Heart left ventricle (tissue), 16 donors: Measurements from ENCODE around the gene CARMIL3. TPM values are rescaled to one million over a fixed set of nuclear protein-coding genes. Genes with fewer than 3 reads are reported as not detected.
"Not testable (repeated sequence)": the region's sequence is repeated elsewhere in the genome, so short reads cannot be mapped to it uniquely, and the experiment has no call there.

Experiments
- ATAC-seq, 4 donors: fragments of 200-7000 bp; cut with Tn5 transposase; one replicate each; pipeline ENCODE4 v1.9.1; 2020 to 2022; ENCODE audit warnings: moderate library complexity in 4 of 4, mild to moderate bottlenecking in 3 of 4, moderate number of reproducible peaks in 1 of 4
- DNase-seq, 5 donors: peaks; one replicate each; pipeline ENCODE4 v3.0.0-alpha.2; 2020
- H3K27ac ChIP-seq, 12 donors: fragments of 200-600 bp; sonication (generic) in 4 of 12; one replicate each; pipeline versions ENCODE4 v1.5.0 to v1.8.0; 2016 to 2022; ENCODE audit warnings: mild to moderate bottlenecking in 2 of 12
- H3K27me3 ChIP-seq, 9 donors: fragments of 200-600 bp; sonication (generic) in 2 of 9; one replicate each; pipeline versions ENCODE4 v1.5.1 to v1.8.0; 2016 to 2022; ENCODE audit warnings: mild to moderate bottlenecking in 3 of 9
- H3K36me3 ChIP-seq, 9 donors: fragments of 200-600 bp; sonication (generic) in 2 of 9; one replicate each; pipeline versions ENCODE4 v1.5.0 to v1.8.0; 2018 to 2022; ENCODE audit warnings: mild to moderate bottlenecking in 2 of 9
- H3K4me1 ChIP-seq, 12 donors: fragments of 200-600 bp; sonication (generic) in 4 of 12; one replicate each; pipeline versions ENCODE4 v1.5.0 to v1.8.0; 2016 to 2022; ENCODE audit warnings: mild to moderate bottlenecking in 3 of 12
- H3K4me3 ChIP-seq, 12 donors: fragments of 200-600 bp; sonication (generic) in 4 of 12; one replicate each; pipeline versions ENCODE4 v1.5.0 to v1.8.0; 2017 to 2022; ENCODE audit warnings: mild to moderate bottlenecking in 9 of 12, moderate library complexity in 4 of 12
- H3K9me3 ChIP-seq, 12 donors: fragments of 200-600 bp; sonication (generic) in 4 of 12; one replicate each; pipeline versions ENCODE4 v1.5.0 to v1.8.0; 2016 to 2022; ENCODE audit warnings: mild to moderate bottlenecking in 1 of 12
- POLR2A ChIP-seq, 2 donors: fragments of 450-650 bp; IDR thresholded peaks; one replicate each; pipeline ENCODE4 v1.6.1; 2017; ENCODE audit warnings: antibody characterized with exemption in 2 of 2, mild to moderate bottlenecking in 2 of 2, moderate library complexity in 2 of 2
- WGBS, 4 donors: extraction: QIAGEN DNeasy Blood & Tissue Kit in 2 of 4; methylation state at CpG; one replicate each; pipeline versions ENCODE4 v1.1.5 to v1.1.7; 2013 to 2018; 5-methylcytosine and 5-hydroxymethylcytosine counted together
- intact Hi-C, 10 donors: fragments of 100-400 bp; cut with DNase I; formaldehyde crosslinking; loops; one replicate each; pipeline versions ENCODE4 v1.11.1 to v1.14.2; 2022
- polyA plus RNA-seq, 2 donors: library from polyadenylated mRNA; stranded (reverse); fragments of 200-250 nt; gene quantifications; one replicate each; pipeline ENCODE4 v1.2.3, GENCODE V29; 2013
- total RNA-seq, 9 donors: library from RNA; depleted of rRNA in 2 of 9; stranded (reverse); fragments of >200 nt in 2 of 9; fragmentation: NEBNext Ultra II Directional in 3 of 9; extraction: Animal tissue kit (Norgen Biotek cat#: 25700) in 3 of 9; gene quantifications; one replicate each; pipeline versions ENCODE4 v1.1.0 to v1.2.4, GENCODE V29; 2016 to 2023
- TF ChIP-seq, protein P1 (sequence below), 12 donors: fragments of 200-600 bp; sonication (generic) in 4 of 12; IDR thresholded peaks; one replicate each; pipeline versions ENCODE4 v1.5.0 to v1.8.0; 2018 to 2022; ENCODE audit warnings: antibody characterized with exemption in 12 of 12, mild to moderate bottlenecking in 5 of 12
- donor health status: ischemic (EF 13 %, LVEDD 7.1; RV severe dilation, severe dysfunction).
- donor health status: healthy with polysubstance abuse.
- donor health status: DM: no; HTN: yes; CAD: no.
- donor health status: DM: no; HTN: no; CAD: no.
- donor health status: ischemic (EF 25% LVEDD 6.9; RV normal size, moderate dysfunction).
- donor health status: ischemic (EF 25% LVEDD 5.7; RV mildly dilated, moderate dysfunction).
- donor health status: healthy.
- donor health status: DM: yes; HTN: yes; CAD: no.
- donor health status: ischemic (EF 35%, LVEDD 5.7; RV mildly dilated, moderate dysfunction).
- donor health status: nonischemic (EF 11% LVEDD 7.7; RV severe dilation, severe dysfunction).
- donor health status: DM: yes; HTN: yes; CAD: no.
- donor health status: PGD.
- donor health status: ischemic (EF 29% LVEDD 5.4; RV normal size, mild dysfunction).
- donor health status: nonischemic (EF 23%, LVEDD 6.1; RV moderate dilation, normal function).

The CARMIL3 gene
- total and polyA plus RNA-seq, 11 donors = 0.05 to 0.38 (median 0.15) TPM; not detected in 3

DNA sequence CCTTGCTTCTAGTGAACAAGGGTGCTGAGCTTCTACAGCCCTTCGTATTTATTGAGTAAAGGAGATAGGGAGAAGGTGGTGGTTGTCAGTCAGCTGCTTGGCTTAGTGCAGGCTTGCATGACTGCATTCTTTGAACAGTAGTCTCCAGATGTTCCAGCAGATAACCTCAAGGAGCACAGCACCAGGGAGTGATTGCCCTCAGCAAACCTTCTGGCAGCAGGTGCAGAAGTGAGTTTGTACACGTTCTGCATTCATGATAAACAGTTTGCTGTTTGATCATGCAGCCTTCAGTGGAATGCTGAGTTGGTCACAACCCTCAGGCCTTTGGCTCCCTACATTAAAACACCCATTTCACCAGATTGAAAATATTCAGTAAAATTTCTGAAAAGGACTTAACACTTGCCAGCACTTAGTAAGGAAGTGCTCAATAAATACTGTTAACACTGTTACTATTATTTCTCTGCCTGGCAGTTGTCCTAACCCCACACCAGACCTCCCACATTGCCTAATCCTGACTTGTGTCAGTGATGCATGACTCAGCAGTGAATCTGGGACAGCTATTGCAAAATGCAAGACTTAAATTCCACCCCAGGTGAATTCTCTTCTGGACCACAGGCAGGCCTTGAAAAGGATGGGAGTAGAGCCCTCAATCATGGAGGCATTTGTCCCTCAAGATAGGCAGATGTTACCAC lies 18.9 kb upstream of the CARMIL3 start:
- WGBS, 4 donors = 85 to 90% (median 87%) methylated on average over 2 of the region's 2 CpGs
- peak in 1 of 4 donors; percentile 14 for ATAC-seq
- TF ChIP-seq, protein P1, sequence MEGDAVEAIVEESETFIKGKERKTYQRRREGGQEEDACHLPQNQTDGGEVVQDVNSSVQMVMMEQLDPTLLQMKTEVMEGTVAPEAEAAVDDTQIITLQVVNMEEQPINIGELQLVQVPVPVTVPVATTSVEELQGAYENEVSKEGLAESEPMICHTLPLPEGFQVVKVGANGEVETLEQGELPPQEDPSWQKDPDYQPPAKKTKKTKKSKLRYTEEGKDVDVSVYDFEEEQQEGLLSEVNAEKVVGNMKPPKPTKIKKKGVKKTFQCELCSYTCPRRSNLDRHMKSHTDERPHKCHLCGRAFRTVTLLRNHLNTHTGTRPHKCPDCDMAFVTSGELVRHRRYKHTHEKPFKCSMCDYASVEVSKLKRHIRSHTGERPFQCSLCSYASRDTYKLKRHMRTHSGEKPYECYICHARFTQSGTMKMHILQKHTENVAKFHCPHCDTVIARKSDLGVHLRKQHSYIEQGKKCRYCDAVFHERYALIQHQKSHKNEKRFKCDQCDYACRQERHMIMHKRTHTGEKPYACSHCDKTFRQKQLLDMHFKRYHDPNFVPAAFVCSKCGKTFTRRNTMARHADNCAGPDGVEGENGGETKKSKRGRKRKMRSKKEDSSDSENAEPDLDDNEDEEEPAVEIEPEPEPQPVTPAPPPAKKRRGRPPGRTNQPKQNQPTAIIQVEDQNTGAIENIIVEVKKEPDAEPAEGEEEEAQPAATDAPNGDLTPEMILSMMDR (IDR thresholded peaks at IDR 0.05) = no peak
- TF ChIP-seq POLR2A (IDR thresholded peaks at IDR 0.05) = no peak
- no peaks in the 10 kb centered on the region for H3K36me3 ChIP-seq
- no peak for DNase-seq
- no peaks in the 10 kb centered on the region for H3K27me3 ChIP-seq
- H3K4me3 ChIP-seq = no peak overlapping the region
- peaks cover 0 to 23% (median 6%) of the 10 kb centered on the region in 12 donors for H3K9me3 ChIP-seq
- intact Hi-C loops = loop anchor here in 1 of 10 donors (5.0 kb wide), 1 partner anchor 46 kb away; the partner anchor contains the start of gene DHRS4L2
- H3K4me1 ChIP-seq = peaks cover 0 to 18% (median 3%) of the 10 kb centered on the region in 12 donors
- no peak overlapping the region for H3K27ac ChIP-seq

DNA sequence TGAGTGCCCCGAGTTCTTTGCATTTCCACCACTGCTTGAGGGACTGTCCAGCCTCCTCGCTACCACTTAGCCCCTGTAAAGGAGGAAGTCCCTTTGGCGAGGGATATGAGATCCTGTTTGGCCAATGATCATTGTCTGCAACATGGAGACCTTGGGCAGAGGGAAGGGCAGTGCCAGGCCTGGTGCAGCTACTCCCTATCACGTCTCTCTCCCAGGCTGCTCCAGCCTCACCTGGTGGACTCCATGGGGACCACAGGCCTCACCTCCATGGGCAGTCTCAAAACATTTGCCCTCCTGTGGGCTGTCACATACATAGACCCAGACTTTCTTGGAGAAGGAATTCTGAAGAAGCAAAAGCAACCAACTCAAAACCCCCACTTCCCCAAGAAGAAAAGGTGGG lies 16.0 kb upstream of the CARMIL3 start:
- peak in 3 of 4 donors; percentile 12 to 31 (median 14) for ATAC-seq
- Histone ChIP-seq H3K9me3 (peaks cover 0 to 23% (median 6%) of the 10 kb centered on the region in 12 donors), H3K4me1 (peaks cover 0 to 18% (median 3%) of the 10 kb centered on the region in 12 donors), H3K4me3 (peak overlapping the region; percentile 46 to 82 (median 66)), H3K27ac (peak overlapping the region; percentile 83 to 97 (median 92))
- WGBS, 4 donors = 32 to 58% (median 43%) methylated on average over 2 to 4 of the region's 4 CpGs
- not testable (repeated sequence) for H3K27me3 ChIP-seq, H3K36me3 ChIP-seq, DNase-seq
- intact Hi-C loops = loop anchor here in 4 of 10 donors (2.0 to 5.0 kb wide), 2 partner anchors 21 to 48 kb away; partner anchors contain the start of gene DHRS4L2 (in 2 of the 4)

DNA sequence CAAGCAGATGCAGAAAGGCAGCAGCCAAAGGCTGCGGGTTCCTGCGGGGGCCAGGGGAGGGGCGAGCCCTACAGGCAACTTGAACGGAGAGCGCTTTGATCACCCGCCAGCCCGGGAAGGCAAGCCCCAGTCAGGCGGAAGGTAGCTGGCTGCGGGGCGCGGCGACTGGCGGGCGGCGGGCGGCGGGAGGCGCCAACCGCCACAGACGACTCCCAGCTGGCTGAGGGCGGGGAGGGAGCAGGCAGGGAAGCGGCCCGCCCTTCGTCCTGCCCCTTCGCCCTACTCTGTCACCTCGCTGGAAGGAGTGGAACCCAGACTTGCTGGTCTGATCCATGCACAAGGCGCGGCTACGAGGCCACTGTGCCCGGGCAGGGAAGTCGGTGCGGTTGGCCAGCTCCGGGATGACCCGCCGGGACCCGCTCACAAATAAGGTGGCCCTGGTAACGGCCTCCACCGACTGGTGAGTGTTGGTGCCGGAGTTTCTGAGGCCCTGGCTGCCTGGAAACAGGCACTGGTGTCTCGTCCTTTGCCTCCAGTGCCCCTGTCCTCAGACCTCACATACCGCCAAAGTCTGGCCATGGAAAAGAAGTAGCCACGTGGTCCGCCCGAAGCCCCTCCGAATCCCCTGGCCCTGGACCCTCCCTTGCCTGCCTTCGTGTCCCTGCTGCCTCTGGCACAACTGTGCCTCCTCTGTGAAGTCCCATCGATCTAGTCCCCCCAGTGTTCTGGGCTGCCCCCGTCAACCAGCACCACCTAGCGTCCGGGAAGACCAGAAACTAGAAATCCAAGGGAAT lies 15.4 kb upstream of the CARMIL3 start:
- Histone ChIP-seq H3K36me3 (no peaks in the 10 kb centered on the region), H3K27me3 (no peaks in the 10 kb centered on the region), H3K27ac (peak overlapping the region; percentile 83 to 97 (median 92)), H3K4me1 (peaks cover 0 to 18% (median 3%) of the 10 kb centered on the region in 12 donors), H3K9me3 (peaks cover 0 to 18% (median 6%) of the 10 kb centered on the region in 12 donors), H3K4me3 (peak overlapping the region; percentile 46 to 82 (median 66))
- ATAC-seq (peak; percentile 91 to 97 (median 96)), DNase-seq (peak; percentile 81 to 91 (median 86))
- WGBS, 4 donors = 0 to 1% (median 0%) methylated on average over 19 to 50 of the region's 50 CpGs
- TF ChIP-seq, protein P1 (IDR thresholded peaks at IDR 0.05) = peak; percentile 61 to 90 (median 72)
- TF ChIP-seq POLR2A (IDR thresholded peaks at IDR 0.05) = peak in 1 of 2 donors; percentile 28
- intact Hi-C loops = loop anchor here in 4 of 10 donors (2.0 to 5.0 kb wide), 2 partner anchors 22 to 49 kb away; partner anchors contain the start of gene DHRS4L2 (in 2 of the 4)

DNA sequence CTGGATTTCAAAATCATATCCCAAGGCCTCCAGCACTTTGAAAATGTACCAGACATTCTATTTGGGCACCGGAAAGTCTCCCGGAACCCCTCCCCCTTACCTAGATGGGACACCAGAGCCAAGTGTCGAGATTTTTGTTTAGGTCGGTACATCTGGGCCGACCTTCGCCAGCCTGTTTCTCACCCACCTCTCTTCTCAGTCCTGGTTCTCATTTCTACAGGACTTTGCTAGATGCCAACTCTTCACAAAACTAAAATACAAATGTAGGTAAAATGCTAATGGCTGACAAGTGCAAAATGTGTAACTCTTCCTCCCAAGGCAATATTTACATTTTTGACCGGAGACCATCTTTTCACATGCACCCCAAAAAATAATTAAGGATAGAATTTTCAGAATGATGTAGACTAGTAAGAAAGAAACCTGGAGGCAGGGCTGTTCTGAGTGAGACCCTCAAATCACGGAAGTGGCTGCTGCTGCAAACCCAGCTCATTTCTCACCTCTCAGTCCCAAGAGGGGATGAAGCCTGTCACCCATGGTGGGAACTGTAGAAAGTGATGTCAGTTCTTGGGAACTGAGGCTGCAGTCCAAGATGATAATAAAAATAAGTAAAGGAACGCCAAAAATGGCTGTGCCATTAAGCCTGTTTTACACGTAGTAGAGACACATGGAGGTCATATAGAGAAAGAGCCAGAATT lies 14.7 kb upstream of the CARMIL3 start:
- peaks cover 0 to 10% (median 3%) of the 10 kb centered on the region in 12 donors for H3K9me3 ChIP-seq
- DNase-seq, H3K36me3 ChIP-seq, H3K27me3 ChIP-seq, ATAC-seq: not testable (repeated sequence)
- peak overlapping the region; percentile 83 to 97 (median 92) for H3K27ac ChIP-seq
- intact Hi-C loops = loop anchor here in 5 of 10 donors (1.0 to 5.0 kb wide), 3 partner anchors 22 to 50 kb away; partner anchors contain the start of gene DHRS4L2 (in 2 of the 5)
- 46 to 52% (median 49%) methylated on average over 10 of the region's 10 CpGs for WGBS, 4 donors
- H3K4me1 ChIP-seq = peaks cover 0 to 18% (median 3%) of the 10 kb centered on the region in 12 donors
- TF ChIP-seq, protein P1 (IDR thresholded peaks at IDR 0.05) = peak in 1 of 12 donors; percentile 8
- peak overlapping the region; percentile 46 to 82 (median 66) for H3K4me3 ChIP-seq
